HG03520 (cell line): ENCODE measurements around the gene NPDC1.

Experiments
- ATAC-seq: cut with Tn5 transposase; IDR thresholded peaks from one replicate; pipeline ENCODE4 v1.9.1; 2021; ENCODE audit warnings: mild to moderate bottlenecking, moderate library complexity; ENCODE audit not compliant: unreplicated experiment

NPDC1 gene

GRCh38 chr9:137046088-137046787 lies at the start of gene NPDC1:
TSS of gene NPDC1 (minus strand) at chr9:137046177. CDS start at chr9:137045989, 188 bp downstream.
- no peak for ATAC-seq

- ATAC-seq: no peak
Observed at GRCh38 chr9:137089232-137089947, 43.4 kb upstream of the NPDC1 start.

- no peak for ATAC-seq
Observed at GRCh38 chr9:137088121-137088520, 42.1 kb upstream of the NPDC1 start.

- no peak for ATAC-seq
Observed at GRCh38 chr9:137087409-137087925, 41.5 kb upstream of the NPDC1 start.

GRCh38 chr9:137086531-137087408 lies 40.8 kb upstream of the NPDC1 start, which contains the start of gene MAN1B1:
TSS of gene MAN1B1 (plus strand) at chr9:137086985. CDS start at chr9:137087000, 15 bp downstream.
- peak; percentile 68 for ATAC-seq

GRCh38 chr9:137085920-137086530 lies 40.0 kb upstream of the NPDC1 start:
- ATAC-seq: peak; percentile 9

- no peak for ATAC-seq
Observed at GRCh38 chr9:137084526-137084925, 38.5 kb upstream of the NPDC1 start.

GRCh38 chr9:137083394-137084004 lies 37.5 kb upstream of the NPDC1 start:
- ATAC-seq: no peak

GRCh38 chr9:137082925-137083290 lies 36.9 kb upstream of the NPDC1 start:
- ATAC-seq: no peak

- ATAC-seq: no peak
Observed at GRCh38 chr9:137082222-137082924, 36.4 kb upstream of the NPDC1 start.

GRCh38 chr9:137080260-137081122 lies 34.5 kb upstream of the NPDC1 start:
- ATAC-seq: no peak

GRCh38 chr9:137079401-137079787 lies 33.4 kb upstream of the NPDC1 start:
- no peak for ATAC-seq

- no peak for ATAC-seq
Observed at GRCh38 chr9:137078701-137079400, 32.9 kb upstream of the NPDC1 start.

- peak; percentile 17 for ATAC-seq
Observed at GRCh38 chr9:137077758-137078693, 32.0 kb upstream of the NPDC1 start.

GRCh38 chr9:137077010-137077747 lies 31.2 kb upstream of the NPDC1 start, which contains the start of gene UAP1L1:
TSS of gene UAP1L1 (plus strand) at chr9:137077517. CDS start at chr9:137077533, 16 bp downstream.
- ATAC-seq: peak; percentile 50

- no peak for ATAC-seq
Observed at GRCh38 chr9:137076636-137077009, 30.6 kb upstream of the NPDC1 start.
